WTC11 (cell line): ENCODE results near the gene TMEM221. TPM values are rescaled to one million over a fixed set of nuclear protein-coding genes. Genes with fewer than 3 reads are reported as not detected.

Experiments used
- ATAC-seq: fragments of 200-7000 bp; cut with Tn5 transposase; 2 replicates; pipeline ENCODE4 v1.10.0; 2021; ENCODE audit warnings: mild to moderate bottlenecking, moderate library complexity
- CTCF ChIA-PET: fragments of 300-600 bp; sonication (Branson Sonifier 250); formaldehyde crosslinking; loops from one replicate; lab custom pipeline; 2021; ENCODE audit warnings: antibody characterized with exemption; lab: Charles Lee
- POLR2A ChIA-PET: fragments of 350-600 bp; sonication (Branson Sonifier 250); formaldehyde crosslinking; loops from one replicate; lab custom pipeline; 2021; ENCODE audit warnings: antibody characterized with exemption; lab: Charles Lee
- DNase-seq: peaks from one replicate; pipeline ENCODE4 v3.0.0; 2021; ENCODE audit warnings: low spot score
- H3K27ac Mint-ChIP-seq: 2 replicates; pipeline ENCODE4 v1.8.0; 2021; ENCODE audit warnings: mixed read lengths
- H3K27me3 Mint-ChIP-seq: 2 replicates; pipeline ENCODE4 v1.8.0; 2021; ENCODE audit warnings: low read depth, mild to moderate bottlenecking, moderate library complexity, mixed read lengths
- H3K36me3 Mint-ChIP-seq: 2 replicates; pipeline ENCODE4 v1.8.0; 2021; ENCODE audit warnings: mixed read lengths
- H3K4me1 Mint-ChIP-seq: 2 replicates; pipeline ENCODE4 v1.8.0; 2022; ENCODE audit warnings: mixed read lengths
- H3K4me3 Mint-ChIP-seq: 2 replicates; pipeline ENCODE4 v1.8.0; 2021; ENCODE audit warnings: mild to moderate bottlenecking, moderate library complexity, mixed read lengths
- H3K9me3 Mint-ChIP-seq: 2 replicates; pipeline ENCODE4 v1.8.0; 2021; ENCODE audit warnings: mixed read lengths
- total RNA-seq: library from RNA; stranded (reverse); gene quantifications from 3 replicates; pipeline ENCODE4 v1.2.3, GENCODE V29; 2021
- TF ChIP-seq, protein P1 (sequence below): fragments of 200-600 bp; IDR thresholded peaks from 2 replicates; pipeline ENCODE4 v1.8.0; 2022; ENCODE audit warnings: antibody characterized with exemption
- TF ChIP-seq, protein P2 (sequence below): sonication (generic); formaldehyde crosslinking; IDR thresholded peaks from 2 replicates; pipeline ENCODE4 v1.8.1; 2022; ENCODE audit warnings: mild to moderate bottlenecking, moderate library complexity, missing genetic modification reagents
- TF ChIP-seq, protein P3 (sequence below): fragments of 250-450 bp; sonication (Bioruptor Pico); IDR thresholded peaks from 2 replicates; pipeline ENCODE4 v1.9.0; 2021; ENCODE audit warnings: mild to moderate bottlenecking

TMEM221 gene
- total RNA-seq, 1 experiment from 2014 or later, result 1.2 TPM

DNA sequence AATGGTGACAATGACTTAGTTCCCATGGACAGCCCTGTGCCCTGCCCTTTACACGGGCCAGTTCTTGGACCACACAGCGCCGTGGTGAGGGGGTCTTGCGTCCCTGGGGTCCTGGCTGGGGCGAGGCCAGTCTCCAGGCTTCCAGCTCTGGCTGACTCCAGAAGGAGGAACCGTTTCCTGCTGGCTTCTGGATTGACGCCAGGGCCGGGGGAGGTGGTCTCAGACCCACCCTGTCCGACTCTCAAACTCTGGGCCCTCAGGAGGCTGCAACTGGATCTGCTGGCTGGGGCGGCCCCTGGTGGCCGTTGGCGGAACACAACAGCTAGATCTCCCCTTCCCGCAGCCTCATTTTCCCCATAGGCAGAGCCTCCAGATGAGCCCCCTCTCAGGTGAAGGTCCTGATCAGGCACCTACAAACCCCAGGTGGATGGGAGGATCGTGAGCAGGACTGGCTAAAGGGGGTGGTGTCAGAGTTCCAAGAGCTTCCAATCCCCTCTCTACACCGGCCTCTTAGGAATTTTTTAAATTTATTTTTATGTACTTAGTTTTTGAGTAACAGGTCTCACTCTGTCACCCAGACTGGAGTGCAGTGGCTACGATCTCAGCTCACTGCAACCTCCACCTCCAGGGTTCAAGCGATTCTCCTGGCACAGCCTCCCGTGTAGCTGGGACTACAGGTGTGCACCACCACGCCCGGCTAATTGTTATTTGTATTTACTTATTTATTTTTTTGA, 62.4 kb downstream of the TMEM221 start:
- ATAC-seq, result peak; percentile 82
- no peak overlapping the region for H3K27ac Mint-ChIP-seq
- H3K9me3 Mint-ChIP-seq, result peaks cover 9% of the 10 kb centered on the region
- TF ChIP-seq, protein P1, sequence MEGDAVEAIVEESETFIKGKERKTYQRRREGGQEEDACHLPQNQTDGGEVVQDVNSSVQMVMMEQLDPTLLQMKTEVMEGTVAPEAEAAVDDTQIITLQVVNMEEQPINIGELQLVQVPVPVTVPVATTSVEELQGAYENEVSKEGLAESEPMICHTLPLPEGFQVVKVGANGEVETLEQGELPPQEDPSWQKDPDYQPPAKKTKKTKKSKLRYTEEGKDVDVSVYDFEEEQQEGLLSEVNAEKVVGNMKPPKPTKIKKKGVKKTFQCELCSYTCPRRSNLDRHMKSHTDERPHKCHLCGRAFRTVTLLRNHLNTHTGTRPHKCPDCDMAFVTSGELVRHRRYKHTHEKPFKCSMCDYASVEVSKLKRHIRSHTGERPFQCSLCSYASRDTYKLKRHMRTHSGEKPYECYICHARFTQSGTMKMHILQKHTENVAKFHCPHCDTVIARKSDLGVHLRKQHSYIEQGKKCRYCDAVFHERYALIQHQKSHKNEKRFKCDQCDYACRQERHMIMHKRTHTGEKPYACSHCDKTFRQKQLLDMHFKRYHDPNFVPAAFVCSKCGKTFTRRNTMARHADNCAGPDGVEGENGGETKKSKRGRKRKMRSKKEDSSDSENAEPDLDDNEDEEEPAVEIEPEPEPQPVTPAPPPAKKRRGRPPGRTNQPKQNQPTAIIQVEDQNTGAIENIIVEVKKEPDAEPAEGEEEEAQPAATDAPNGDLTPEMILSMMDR, result peak; percentile 83
- TF ChIP-seq, protein P2, sequence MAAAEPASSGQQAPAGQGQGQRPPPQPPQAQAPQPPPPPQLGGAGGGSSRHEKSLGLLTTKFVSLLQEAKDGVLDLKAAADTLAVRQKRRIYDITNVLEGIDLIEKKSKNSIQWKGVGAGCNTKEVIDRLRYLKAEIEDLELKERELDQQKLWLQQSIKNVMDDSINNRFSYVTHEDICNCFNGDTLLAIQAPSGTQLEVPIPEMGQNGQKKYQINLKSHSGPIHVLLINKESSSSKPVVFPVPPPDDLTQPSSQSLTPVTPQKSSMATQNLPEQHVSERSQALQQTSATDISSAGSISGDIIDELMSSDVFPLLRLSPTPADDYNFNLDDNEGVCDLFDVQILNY (CRISPR knock-in tag), result no peak
- TF ChIP-seq, protein P3, sequence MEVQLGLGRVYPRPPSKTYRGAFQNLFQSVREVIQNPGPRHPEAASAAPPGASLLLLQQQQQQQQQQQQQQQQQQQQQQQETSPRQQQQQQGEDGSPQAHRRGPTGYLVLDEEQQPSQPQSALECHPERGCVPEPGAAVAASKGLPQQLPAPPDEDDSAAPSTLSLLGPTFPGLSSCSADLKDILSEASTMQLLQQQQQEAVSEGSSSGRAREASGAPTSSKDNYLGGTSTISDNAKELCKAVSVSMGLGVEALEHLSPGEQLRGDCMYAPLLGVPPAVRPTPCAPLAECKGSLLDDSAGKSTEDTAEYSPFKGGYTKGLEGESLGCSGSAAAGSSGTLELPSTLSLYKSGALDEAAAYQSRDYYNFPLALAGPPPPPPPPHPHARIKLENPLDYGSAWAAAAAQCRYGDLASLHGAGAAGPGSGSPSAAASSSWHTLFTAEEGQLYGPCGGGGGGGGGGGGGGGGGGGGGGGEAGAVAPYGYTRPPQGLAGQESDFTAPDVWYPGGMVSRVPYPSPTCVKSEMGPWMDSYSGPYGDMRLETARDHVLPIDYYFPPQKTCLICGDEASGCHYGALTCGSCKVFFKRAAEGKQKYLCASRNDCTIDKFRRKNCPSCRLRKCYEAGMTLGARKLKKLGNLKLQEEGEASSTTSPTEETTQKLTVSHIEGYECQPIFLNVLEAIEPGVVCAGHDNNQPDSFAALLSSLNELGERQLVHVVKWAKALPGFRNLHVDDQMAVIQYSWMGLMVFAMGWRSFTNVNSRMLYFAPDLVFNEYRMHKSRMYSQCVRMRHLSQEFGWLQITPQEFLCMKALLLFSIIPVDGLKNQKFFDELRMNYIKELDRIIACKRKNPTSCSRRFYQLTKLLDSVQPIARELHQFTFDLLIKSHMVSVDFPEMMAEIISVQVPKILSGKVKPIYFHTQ, result no peak
- TF ChIP-seq, all 79 proteins: peak for 1
- peak; percentile 89 for DNase-seq
- ChIA-PET POLR2A (interaction anchor here (1.2 kb wide), 1 partner anchor 53 kb away, joined by 5 read pairs; no protein-coding TSS in a partner anchor), CTCF (interaction anchor here (0.6 to 2.5 kb wide), 32 partner anchors 8 to 1313 kb away, joined by 3 to 27 read pairs (median 5); partner anchors contain the start of genes ANO8, CCDC194, DDA1 and MVB12A)
- no peak overlapping the region for H3K4me3 Mint-ChIP-seq
- peaks cover 25% of the 10 kb centered on the region for H3K27me3 Mint-ChIP-seq
- peaks cover 4% of the 10 kb centered on the region; the same call in 1 of the 2 replicates for H3K36me3 Mint-ChIP-seq
- H3K4me1 Mint-ChIP-seq, result peaks cover 6% of the 10 kb centered on the region

Other genes with a start within 250 kb of the TMEM221 start
- gene USE1, start 233.3 kb downstream of the TMEM221 start, total RNA-seq, result 13.9 to 15.4 TPM (median 14.2 TPM) in 3 replicates
- gene OCEL1, start 222.4 kb downstream of the TMEM221 start, total RNA-seq, result 34.0 to 51.6 TPM (median 40.9 TPM) in 3 replicates
- 144 to 149 TPM (median 145 TPM) in 3 replicates for gene NR2F6, start 202.7 kb downstream of the TMEM221 start, total RNA-seq
- 10.9 to 14.2 TPM (median 12.3 TPM) in 3 replicates for gene USHBP1, start 183.9 kb downstream of the TMEM221 start, total RNA-seq
- 139 to 147 TPM (median 146 TPM) in 3 replicates for gene BABAM1, start 181.2 kb downstream of the TMEM221 start, total RNA-seq
- gene ANKLE1, start 166.8 kb downstream of the TMEM221 start, total RNA-seq, result 9.1 to 12.9 TPM (median 10.2 TPM) in 3 replicates
- 13.2 to 18.1 TPM (median 17.6 TPM) in 3 replicates for gene ABHD8, start 145.2 kb downstream of the TMEM221 start, total RNA-seq
- gene MRPL34, start 142.8 kb downstream of the TMEM221 start, total RNA-seq, result 117 to 130 TPM (median 122 TPM) in 3 replicates
- 36.2 to 42.8 TPM (median 37.0 TPM) in 3 replicates for gene DDA1, start 139.1 kb downstream of the TMEM221 start, total RNA-seq
- gene ANO8, start 113.8 kb downstream of the TMEM221 start, total RNA-seq, result 30.5 to 35.4 TPM (median 32.6 TPM) in 3 replicates
- 79.1 to 93.0 TPM (median 80.8 TPM) in 3 replicates for gene GTPBP3, start 111.1 kb downstream of the TMEM221 start, total RNA-seq
- gene PLVAP, start 71.3 kb downstream of the TMEM221 start, total RNA-seq, result 0.11 to 0.27 TPM in 2 of 3 replicates, not detected in the other
- 0.37 to 0.87 TPM (median 0.76 TPM) in 3 replicates for gene CCDC194, start 54.5 kb downstream of the TMEM221 start, total RNA-seq
- 22.8 to 67.7 TPM (median 61.1 TPM) in 3 replicates for gene BST2, start 43.0 kb downstream of the TMEM221 start, total RNA-seq
- 58.7 to 78.6 TPM (median 70.8 TPM) in 3 replicates for gene MVB12A, start 28.6 kb downstream of the TMEM221 start, total RNA-seq
- not detected in 3 replicates for gene NXNL1, start 12.3 kb upstream of the TMEM221 start, total RNA-seq
- 8.6 to 12.1 TPM (median 10.1 TPM) in 3 replicates for gene SLC27A1, start 21.9 kb upstream of the TMEM221 start, total RNA-seq
- 81.7 to 108 TPM (median 108 TPM) in 3 replicates for gene PGLS, start 63.0 kb upstream of the TMEM221 start, total RNA-seq
- 54.0 to 71.7 TPM (median 67.1 TPM) in 3 replicates for gene COLGALT1, start 107.0 kb upstream of the TMEM221 start, total RNA-seq
- gene UNC13A, start 239.7 kb upstream of the TMEM221 start, total RNA-seq, result 40.7 to 42.9 TPM (median 41.1 TPM) in 3 replicates